B cell (primary cell): Measurements from ENCODE around the gene HDHD2.

ENCODE experiments used
- EZH2 ChIP-seq: IDR thresholded peaks from 2 replicates; pipeline ENCODE4 v1.6.1; 2012; ENCODE audit warnings: borderline replicate concordance, low read depth, mild to moderate bottlenecking, moderate library complexity, low read length; ENCODE audit not compliant: insufficient read depth, poor library complexity, severe bottlenecking
- TF ChIP-seq, protein P1 (sequence below): fragments of 200-600 bp; IDR thresholded peaks from one replicate; pipeline ENCODE4 v1.8.0; 2022; ENCODE audit warnings: antibody characterized with exemption, mild to moderate bottlenecking

GRCh38 chr18:47150029-47150823 is at the start of gene HDHD2:
- TF ChIP-seq, protein P1, sequence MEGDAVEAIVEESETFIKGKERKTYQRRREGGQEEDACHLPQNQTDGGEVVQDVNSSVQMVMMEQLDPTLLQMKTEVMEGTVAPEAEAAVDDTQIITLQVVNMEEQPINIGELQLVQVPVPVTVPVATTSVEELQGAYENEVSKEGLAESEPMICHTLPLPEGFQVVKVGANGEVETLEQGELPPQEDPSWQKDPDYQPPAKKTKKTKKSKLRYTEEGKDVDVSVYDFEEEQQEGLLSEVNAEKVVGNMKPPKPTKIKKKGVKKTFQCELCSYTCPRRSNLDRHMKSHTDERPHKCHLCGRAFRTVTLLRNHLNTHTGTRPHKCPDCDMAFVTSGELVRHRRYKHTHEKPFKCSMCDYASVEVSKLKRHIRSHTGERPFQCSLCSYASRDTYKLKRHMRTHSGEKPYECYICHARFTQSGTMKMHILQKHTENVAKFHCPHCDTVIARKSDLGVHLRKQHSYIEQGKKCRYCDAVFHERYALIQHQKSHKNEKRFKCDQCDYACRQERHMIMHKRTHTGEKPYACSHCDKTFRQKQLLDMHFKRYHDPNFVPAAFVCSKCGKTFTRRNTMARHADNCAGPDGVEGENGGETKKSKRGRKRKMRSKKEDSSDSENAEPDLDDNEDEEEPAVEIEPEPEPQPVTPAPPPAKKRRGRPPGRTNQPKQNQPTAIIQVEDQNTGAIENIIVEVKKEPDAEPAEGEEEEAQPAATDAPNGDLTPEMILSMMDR, result no peak
- TF ChIP-seq EZH2, result no peak
